Epithelial cell of esophagus (primary cell): Measurements from ENCODE around the gene BAZ1A.
A peak's percentile ranks its signal among the peaks of the same experiment; 100 is the strongest.

ENCODE experiments used
- DNase-seq: peaks from one replicate; pipeline ENCODE4 v3.0.0; 2010; ENCODE audit warnings: low read depth
- H3K4me3 ChIP-seq: 2 replicates; pipeline ENCODE4 v1.5.1; 2011; ENCODE audit warnings: mild to moderate bottlenecking, low read length, control low read depth
- TF ChIP-seq, protein P1 (sequence below): IDR thresholded peaks from 2 replicates; pipeline ENCODE4 v1.5.1; 2011; ENCODE audit warnings: low read depth, mild to moderate bottlenecking, low read length, control low read depth, inconsistent platforms; ENCODE audit not compliant: insufficient read depth; ENCODE audit errors: missing control alignments

The BAZ1A gene

DNA sequence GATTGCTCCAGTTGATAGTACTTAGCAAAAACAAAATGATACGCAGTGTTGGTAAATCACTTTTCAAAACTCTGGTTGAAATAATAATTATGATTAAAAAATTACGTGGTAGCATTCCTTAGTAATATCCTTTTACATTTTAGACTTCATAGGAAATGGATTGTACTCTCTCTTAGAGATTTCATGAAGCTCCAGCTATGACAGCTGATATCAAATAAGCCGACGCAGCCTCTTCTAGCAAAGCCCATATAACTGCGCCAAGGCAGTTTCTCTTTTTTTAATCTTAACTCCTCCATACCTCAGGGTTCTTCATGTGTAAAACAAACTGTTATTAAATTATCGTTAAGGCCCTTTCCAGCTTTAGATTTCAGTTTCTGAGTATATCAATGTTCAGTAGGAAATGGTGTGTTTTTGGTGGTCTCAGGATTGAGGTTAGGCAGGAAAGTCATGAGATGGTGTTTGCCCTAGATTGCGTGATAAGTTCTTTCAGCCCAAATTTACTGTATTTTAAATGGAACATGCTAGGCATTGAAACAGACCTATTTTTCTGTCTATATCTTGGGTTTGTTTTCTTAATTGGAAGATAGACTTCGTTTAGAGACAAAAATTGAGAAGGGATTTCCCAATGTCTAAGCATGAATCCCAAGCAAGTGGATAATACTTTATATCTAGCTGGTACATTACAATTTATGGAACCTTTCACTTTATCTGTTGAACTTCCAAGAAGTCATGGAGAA lies 159.9 kb downstream of the BAZ1A start:
- TF ChIP-seq, protein P1, sequence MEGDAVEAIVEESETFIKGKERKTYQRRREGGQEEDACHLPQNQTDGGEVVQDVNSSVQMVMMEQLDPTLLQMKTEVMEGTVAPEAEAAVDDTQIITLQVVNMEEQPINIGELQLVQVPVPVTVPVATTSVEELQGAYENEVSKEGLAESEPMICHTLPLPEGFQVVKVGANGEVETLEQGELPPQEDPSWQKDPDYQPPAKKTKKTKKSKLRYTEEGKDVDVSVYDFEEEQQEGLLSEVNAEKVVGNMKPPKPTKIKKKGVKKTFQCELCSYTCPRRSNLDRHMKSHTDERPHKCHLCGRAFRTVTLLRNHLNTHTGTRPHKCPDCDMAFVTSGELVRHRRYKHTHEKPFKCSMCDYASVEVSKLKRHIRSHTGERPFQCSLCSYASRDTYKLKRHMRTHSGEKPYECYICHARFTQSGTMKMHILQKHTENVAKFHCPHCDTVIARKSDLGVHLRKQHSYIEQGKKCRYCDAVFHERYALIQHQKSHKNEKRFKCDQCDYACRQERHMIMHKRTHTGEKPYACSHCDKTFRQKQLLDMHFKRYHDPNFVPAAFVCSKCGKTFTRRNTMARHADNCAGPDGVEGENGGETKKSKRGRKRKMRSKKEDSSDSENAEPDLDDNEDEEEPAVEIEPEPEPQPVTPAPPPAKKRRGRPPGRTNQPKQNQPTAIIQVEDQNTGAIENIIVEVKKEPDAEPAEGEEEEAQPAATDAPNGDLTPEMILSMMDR, result no peak
- H3K4me3 ChIP-seq, result peak overlapping the region; percentile 70
- no peak for DNase-seq

DNA sequence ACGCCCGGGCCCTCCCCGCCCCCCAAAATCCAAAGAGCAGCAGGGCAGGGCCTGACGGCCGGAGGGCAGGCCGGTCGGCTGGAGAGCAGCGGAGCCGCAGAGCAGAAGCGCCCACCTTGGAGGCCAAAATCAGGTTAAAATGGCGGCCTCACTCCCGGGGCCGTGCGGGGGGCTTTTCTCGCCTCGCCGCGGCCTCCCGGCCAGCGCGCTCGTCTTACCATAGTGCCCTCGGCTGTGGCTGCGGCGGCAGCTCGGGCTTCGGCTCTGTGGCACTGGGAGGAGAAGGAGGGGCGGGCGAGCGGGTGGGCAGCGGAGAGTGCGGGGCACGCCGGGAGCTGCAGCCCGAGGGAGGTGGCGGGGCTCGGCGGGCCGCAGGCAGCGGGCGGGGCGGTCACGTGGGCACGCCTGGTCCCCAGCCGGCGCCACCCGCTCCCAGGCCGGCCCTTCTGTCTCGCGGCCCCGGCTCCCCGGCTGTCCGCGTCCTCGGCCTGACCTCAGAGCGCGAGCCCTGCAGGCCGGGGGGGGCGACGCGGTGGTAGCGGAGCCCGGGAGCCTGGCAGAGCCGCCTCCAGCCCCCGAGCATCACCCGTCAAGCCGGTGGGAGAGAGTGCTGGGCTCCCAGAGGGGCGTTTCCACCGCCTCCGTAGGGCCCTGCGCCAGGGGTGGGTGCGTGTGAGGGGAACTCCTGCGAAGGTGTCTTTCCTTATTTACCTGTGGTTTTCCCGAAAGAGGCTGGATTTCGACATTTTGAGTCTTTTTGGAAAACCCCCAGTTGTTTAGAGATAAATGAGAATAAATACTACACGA lies 160.6 kb downstream of the BAZ1A start, which contains the start of gene CFL2:
CFL2 (minus strand) TSS at position 274 of the 807 bp plus-strand sequence; CDS start at position 221, 53 bp downstream.
- TF ChIP-seq, protein P1, result no peak
- peak; percentile 39 for DNase-seq

DNA sequence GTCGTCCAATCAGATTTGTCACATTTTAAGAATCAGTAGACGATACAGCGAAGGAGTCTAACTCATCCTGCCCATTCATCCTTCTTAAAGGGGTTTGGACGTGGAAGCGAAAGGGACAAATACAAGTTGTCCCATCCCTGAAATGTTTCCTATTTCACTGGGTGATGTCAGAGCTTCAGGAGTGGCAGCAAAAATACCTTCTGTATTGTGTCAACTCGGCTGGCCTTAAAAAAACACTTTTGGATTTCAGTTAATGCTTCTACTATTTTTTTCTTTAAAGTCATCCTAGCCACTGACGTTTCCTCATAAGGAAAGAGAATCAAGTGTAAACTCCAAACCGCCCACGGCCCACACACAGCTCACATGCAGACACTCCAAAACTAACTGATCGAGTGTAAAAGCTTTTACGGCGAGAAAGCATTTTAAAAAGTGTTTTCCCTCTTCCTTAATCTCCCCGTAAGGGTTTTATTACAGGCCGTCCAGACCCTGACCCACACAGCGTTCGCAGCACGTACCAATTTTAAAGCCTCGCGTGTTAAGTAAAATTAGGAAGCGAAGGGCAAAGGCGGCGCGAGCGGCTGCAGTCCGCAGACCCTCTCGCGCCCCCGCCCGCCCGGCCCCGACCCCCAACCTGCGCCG lies 161.4 kb downstream of the BAZ1A start:
- TF ChIP-seq, protein P1, result no peak
- DNase-seq, result peak; percentile 73

More for the DNA sequence above, 160.6 kb downstream of the BAZ1A start, which contains the start of gene CFL2:
- H3K4me3 ChIP-seq, result peak within 1 kb of the TSS; percentile 70

DNA sequence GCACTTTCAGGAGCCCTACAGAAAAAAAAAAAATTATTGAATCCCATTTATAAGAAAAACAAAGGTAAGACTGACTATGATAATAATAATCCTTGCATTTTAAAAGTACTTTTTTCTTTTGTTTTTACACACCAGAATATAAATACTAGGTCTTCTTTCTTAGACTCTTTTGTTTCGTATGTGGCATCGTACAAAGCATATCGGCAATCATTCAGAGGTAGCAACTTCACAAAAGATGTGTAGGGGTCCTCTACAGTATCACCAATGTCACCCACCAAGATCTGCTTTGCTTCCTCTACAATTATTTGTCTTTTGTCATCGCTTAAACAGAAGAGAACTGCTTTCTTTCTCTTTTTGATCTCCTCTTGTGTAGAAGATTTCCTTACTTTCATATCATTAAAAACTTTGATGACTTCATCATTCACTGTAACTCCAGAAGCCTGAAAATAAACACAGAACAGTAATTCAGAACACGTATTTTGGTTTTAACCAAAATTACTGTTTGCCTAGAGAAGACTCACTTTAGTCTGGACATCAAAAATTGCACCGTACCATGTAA lies 162.0 kb downstream of the BAZ1A start:
- peak overlapping the region; percentile 70 for H3K4me3 ChIP-seq
- TF ChIP-seq, protein P1, result no peak
- DNase-seq, result no peak

More for the DNA sequence above, 161.4 kb downstream of the BAZ1A start:
- H3K4me3 ChIP-seq, result peak overlapping the region; percentile 70

DNA sequence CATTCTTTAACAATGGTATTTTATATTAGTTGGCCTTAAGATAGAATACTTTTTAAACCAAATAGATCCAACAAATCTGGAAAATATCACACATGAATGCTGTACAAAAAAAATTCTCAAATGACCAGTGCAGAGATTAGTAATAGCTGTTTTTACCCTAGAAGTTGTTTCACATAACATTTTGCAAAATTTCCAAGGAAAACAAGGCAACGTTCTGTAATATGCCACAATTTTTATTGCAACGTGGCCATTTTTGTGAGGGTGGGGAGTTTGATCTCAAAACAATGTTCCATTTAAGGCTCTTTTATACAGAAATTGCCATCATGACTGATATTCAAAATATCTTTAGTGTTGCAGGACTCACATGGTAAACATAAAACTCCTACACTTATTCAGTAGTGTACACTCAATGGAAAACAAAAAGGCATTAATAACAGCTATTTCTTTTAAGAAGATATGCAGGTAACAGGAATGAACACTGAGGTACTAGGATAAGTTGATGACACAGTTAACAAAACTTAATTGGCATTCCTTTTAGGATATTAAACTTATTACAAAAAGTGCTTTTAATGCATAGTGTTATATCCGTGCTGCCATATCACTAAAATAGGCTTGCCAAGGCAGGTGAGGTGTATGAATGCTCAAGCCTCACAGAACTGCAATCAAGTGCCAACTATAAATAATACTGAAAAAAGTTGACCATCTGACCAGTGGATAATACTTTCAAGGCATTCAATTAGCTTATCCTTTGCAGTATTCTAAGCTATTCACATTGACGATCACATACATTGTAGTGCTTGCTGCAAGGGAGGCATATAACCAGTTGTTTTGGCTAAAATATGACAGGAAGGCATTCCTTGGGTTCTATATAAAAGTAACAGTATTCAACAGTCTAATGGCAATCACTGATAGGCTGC lies 163.1 kb downstream of the BAZ1A start:
- no peak overlapping the region for H3K4me3 ChIP-seq
- no peak for DNase-seq
- TF ChIP-seq, protein P1, result no peak

DNA sequence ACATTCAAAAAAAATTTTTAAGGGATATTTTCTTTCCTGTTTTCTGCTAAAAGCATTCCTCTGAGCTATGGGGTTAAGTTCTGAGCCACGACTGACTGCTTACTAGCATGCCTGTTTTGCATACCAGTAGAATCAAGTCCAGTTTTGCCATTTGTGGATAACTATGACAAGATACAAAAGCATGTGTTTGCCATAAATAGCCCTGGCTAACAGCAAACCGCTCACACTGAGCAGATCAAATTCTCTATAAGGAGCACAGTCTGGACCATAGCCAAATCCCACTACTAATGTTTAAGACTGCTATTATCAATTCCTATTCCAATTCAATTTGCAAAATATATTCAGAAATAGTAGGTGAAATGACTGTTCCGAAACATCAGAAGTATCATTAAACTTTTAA lies 164.0 kb downstream of the BAZ1A start:
- TF ChIP-seq, protein P1, result no peak
- no peak overlapping the region for H3K4me3 ChIP-seq
- DNase-seq, result peak; percentile 71
